Measurements from ENCODE around the gene TEX44. TPM values are rescaled to one million over a fixed set of nuclear protein-coding genes. Genes with fewer than 3 reads are reported as not detected.
"Not testable (repeated sequence)": the region's sequence is repeated elsewhere in the genome, so short reads cannot be mapped to it uniquely, and the experiment has no call there.

The TEX44 gene
- total RNA-seq, 4 donors from 2014 or later, result not detected

GRCh38 chr2:231573698-231574421 is 18.8 kb upstream of the TEX44 start:
- ATAC-seq (ENCODE audit: low FRiP score) (no peak), DNase-seq (ENCODE audit: low spot score) (no peak)
- no peak for TF ChIP-seq CTCF (IDR thresholded peaks at IDR 0.05)

- DNase-seq (ENCODE audit: low spot score) (no peak), ATAC-seq (ENCODE audit: low FRiP score) (no peak)
- TF ChIP-seq CTCF (IDR thresholded peaks at IDR 0.05), result no peak
Measured at GRCh38 chr2:231575612-231576256, 16.9 kb upstream of the TEX44 start.

GRCh38 chr2:231576465-231576864 is 16.2 kb upstream of the TEX44 start:
- TF ChIP-seq CTCF (IDR thresholded peaks at IDR 0.05), result no peak
- DNase-seq (ENCODE audit: low spot score) (no peak), ATAC-seq (ENCODE audit: low FRiP score) (no peak)

- not testable (repeated sequence) for ATAC-seq (ENCODE audit: low FRiP score); DNase-seq (ENCODE audit: low spot score)
Measured at GRCh38 chr2:231578655-231579054, 14.0 kb upstream of the TEX44 start.

- DNase-seq (ENCODE audit: low spot score) (no peak), ATAC-seq (ENCODE audit: low FRiP score) (no peak)
- TF ChIP-seq CTCF (IDR thresholded peaks at IDR 0.05), result no peak
Measured at GRCh38 chr2:231579560-231579959, 13.1 kb upstream of the TEX44 start.

- TF ChIP-seq CTCF (IDR thresholded peaks at IDR 0.05), result no peak
- DNase-seq (ENCODE audit: low spot score) (no peak), ATAC-seq (ENCODE audit: low FRiP score) (no peak)
Measured at GRCh38 chr2:231581328-231581727, 11.3 kb upstream of the TEX44 start.

GRCh38 chr2:231583982-231584381 is 8.7 kb upstream of the TEX44 start:
- DNase-seq (ENCODE audit: low spot score) (no peak), ATAC-seq (ENCODE audit: low FRiP score) (no peak)
- TF ChIP-seq CTCF (IDR thresholded peaks at IDR 0.05), result no peak

- not testable (repeated sequence) for DNase-seq (ENCODE audit: low spot score); ATAC-seq (ENCODE audit: low FRiP score)
Measured at GRCh38 chr2:231587744-231588143, 4.9 kb upstream of the TEX44 start.
